Measurements from ENCODE around the gene LBHD1.
A peak's percentile ranks its signal among the peaks of the same experiment; 100 is the strongest.

Gene LBHD1

DNA sequence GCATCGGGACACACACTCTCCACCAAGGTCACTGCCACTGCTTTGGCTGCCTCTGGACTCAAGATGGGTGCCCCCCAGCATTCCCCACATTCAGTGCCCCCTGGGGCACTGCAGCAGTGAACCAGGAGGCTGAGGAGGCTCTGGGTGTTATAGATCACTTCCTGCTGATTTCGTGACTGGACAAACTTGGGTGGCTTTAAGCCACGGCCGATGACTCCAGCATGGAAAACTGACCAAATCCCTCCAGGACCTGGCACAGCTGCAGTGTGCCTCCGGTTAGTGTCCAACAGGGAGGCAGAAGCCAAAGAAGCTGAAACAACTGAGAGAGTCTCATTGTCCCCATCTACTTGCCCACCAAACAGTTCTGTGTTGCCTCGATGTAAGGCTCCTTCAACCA lies 24.5 kb downstream of the LBHD1 start:
- peak overlapping the region; percentile 87 for H3K27ac ChIP-seq
- ChIA-PET POLR2A (ENCODE audit: low non-redundant PET) (no interaction called here), CTCF (interaction anchor here (0.9 kb wide), 1 partner anchor 36 kb away, joined by 3 read pairs; no protein-coding TSS in a partner anchor)
- DNase-seq (ENCODE audit: low spot score) = no peak
- TF ChIP-seq, protein P1, sequence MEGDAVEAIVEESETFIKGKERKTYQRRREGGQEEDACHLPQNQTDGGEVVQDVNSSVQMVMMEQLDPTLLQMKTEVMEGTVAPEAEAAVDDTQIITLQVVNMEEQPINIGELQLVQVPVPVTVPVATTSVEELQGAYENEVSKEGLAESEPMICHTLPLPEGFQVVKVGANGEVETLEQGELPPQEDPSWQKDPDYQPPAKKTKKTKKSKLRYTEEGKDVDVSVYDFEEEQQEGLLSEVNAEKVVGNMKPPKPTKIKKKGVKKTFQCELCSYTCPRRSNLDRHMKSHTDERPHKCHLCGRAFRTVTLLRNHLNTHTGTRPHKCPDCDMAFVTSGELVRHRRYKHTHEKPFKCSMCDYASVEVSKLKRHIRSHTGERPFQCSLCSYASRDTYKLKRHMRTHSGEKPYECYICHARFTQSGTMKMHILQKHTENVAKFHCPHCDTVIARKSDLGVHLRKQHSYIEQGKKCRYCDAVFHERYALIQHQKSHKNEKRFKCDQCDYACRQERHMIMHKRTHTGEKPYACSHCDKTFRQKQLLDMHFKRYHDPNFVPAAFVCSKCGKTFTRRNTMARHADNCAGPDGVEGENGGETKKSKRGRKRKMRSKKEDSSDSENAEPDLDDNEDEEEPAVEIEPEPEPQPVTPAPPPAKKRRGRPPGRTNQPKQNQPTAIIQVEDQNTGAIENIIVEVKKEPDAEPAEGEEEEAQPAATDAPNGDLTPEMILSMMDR (conservative IDR thresholded peaks at IDR 0.05; ENCODE audit: low read depth) = no peak

- ChIA-PET CTCF (interaction anchor here (0.6 kb wide), 1 partner anchor 65 kb away, joined by 4 read pairs; no protein-coding TSS in a partner anchor), POLR2A (ENCODE audit: low non-redundant PET) (interaction anchor here (0.6 kb wide), 2 partner anchors 13 to 55 kb away, joined by 4 read pairs; partner anchors contain the start of gene TUT1)
- DNase-seq (ENCODE audit: low spot score) = no peak
- H3K27ac ChIP-seq = peak overlapping the region; percentile 87
- TF ChIP-seq, protein P1 (conservative IDR thresholded peaks at IDR 0.05; ENCODE audit: low read depth) = no peak
Observed at GRCh38 chr11:62646825-62647608, 25.1 kb downstream of the LBHD1 start.

DNA sequence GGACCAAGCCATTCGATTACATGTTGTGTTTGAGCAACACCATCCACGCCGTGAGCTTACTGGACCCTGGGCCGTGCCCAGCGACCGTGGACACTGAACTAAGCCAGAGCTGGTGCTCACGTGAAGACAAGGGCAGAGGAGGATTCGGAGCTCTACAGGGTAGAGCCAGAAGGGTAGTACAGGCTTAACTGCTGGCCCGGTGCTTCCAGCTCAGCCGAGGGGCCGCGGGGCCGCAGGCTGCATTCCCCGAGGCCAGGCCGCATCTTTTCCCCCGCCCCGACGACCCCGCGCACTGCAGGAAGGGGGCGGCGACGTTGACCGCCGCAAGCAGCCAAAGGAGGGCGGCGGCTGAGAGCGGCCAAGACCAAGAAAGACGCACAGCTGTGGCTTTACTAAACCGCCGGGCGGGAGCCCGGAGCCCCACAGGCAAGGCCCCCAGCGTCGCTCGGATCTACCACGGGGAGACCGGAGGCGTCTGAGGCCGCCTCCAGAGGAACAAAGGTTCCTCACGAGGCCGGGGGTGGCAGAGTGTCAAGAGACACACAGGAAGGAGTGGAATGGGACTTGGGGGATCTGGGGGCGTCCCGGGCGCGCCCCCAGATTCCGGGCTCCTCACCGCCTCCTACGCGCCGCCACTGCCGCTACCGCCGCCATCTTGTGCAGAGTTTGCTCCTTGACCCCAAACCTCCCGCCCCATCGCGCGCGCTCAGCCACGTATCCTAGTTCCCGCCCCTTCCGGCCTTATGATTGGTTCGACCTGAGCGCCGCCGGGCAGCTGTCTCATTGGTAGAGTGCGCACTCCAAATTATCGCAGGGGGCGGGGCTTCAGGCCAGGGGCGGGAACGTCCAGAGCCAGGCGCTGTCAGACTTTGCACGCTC lies 25.9 kb downstream of the LBHD1 start, which contains the start of gene GANAB:
GANAB (minus strand) TSS at position 668 of the 879 bp plus-strand sequence; CDS start at position 654, 14 bp downstream.
- TF ChIP-seq, protein P1 (conservative IDR thresholded peaks at IDR 0.05; ENCODE audit: low read depth) = no peak
- ChIA-PET CTCF (interaction anchor here (0.8 kb wide), 1 partner anchor 252 kb away, joined by 3 read pairs; no protein-coding TSS in a partner anchor), POLR2A (ENCODE audit: low non-redundant PET) (interaction anchor here (0.6 kb wide), 3 partner anchors 13 to 55 kb away, joined by 4 read pairs; partner anchors contain the start of gene TUT1)
- peak; percentile 99 for DNase-seq (ENCODE audit: low spot score)
- H3K27ac ChIP-seq = peak within 1 kb of the TSS; percentile 87

- CTCF ChIA-PET = interaction anchor here (0.8 kb wide), 1 partner anchor 251 kb away, joined by 3 read pairs; no protein-coding TSS in a partner anchor
Observed at GRCh38 chr11:62645671-62645945, 26.5 kb downstream of the LBHD1 start.

GRCh38 chr11:62644220-62644619 lies 27.8 kb downstream of the LBHD1 start:
- DNase-seq (ENCODE audit: low spot score) = no peak
- H3K27ac ChIP-seq = peak overlapping the region; percentile 50
- ChIA-PET POLR2A (ENCODE audit: low non-redundant PET) (interaction anchor here (1.4 kb wide), 1 partner anchor 9 kb away, joined by 3 read pairs; the partner anchor contains the start of gene INTS5), CTCF (no interaction called here)
- TF ChIP-seq, protein P1 (conservative IDR thresholded peaks at IDR 0.05; ENCODE audit: low read depth) = no peak

More at GRCh38 chr11:62645671-62645945, 26.5 kb downstream of the LBHD1 start:
- TF ChIP-seq, protein P1 (conservative IDR thresholded peaks at IDR 0.05; ENCODE audit: low read depth) = no peak
- POLR2A ChIA-PET (ENCODE audit: low non-redundant PET) = interaction anchor here (0.6 kb wide), 1 partner anchor 44 kb away, joined by 4 read pairs; no protein-coding TSS in a partner anchor
- no peak for DNase-seq (ENCODE audit: low spot score)
- H3K27ac ChIP-seq = peak overlapping the region; percentile 87

DNA sequence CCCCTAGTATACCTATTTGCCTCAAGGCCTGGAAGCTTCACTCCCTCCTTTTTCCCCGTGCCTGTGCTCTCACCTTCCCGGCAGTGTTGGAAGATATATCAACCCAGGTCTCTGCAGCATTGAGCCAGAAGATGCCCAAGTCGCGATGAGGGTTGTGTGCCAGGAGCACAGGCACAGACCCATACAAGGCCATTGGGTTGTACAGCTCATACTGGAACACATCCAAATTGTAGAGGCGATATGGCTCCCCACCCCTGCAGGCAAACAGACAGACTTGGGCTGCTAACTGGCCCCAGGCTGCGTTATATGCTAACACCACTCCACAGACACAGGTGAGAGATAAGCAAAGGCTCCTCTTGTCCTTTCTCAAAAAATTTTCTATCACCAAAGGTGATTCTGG lies 39.6 kb downstream of the LBHD1 start:
- TF ChIP-seq, protein P1 (conservative IDR thresholded peaks at IDR 0.05; ENCODE audit: low read depth) = no peak
- H3K27ac ChIP-seq = peak overlapping the region; percentile 11
- CTCF ChIA-PET = interaction anchor here (0.7 kb wide), 1 partner anchor 817 kb away, joined by 3 read pairs; no protein-coding TSS in a partner anchor
- no peak for DNase-seq (ENCODE audit: low spot score)
- POLR2A ChIA-PET (ENCODE audit: low non-redundant PET) = no interaction called here
